Activated naive CD4-positive, alpha-beta T cell treated with anti-CD3 and anti-CD28 coated beads, Interleukin-2, amount 50 U/mL, for 24 hours (primary cell): Measurements from ENCODE around the gene CEP78.
"Not testable (repeated sequence)": the region's sequence is repeated elsewhere in the genome, so short reads cannot be mapped to it uniquely, and the experiment has no call there.

Experiments used
- H3K27ac Mint-ChIP-seq: one replicate; pipeline ENCODE4 v1.8.0; 2021; ENCODE audit warnings: mild to moderate bottlenecking, mixed read lengths
- H3K27me3 Mint-ChIP-seq: one replicate; pipeline ENCODE4 v1.8.0; 2021; ENCODE audit warnings: mixed read lengths
- H3K36me3 Mint-ChIP-seq: one replicate; pipeline ENCODE4 v1.8.0; 2021; ENCODE audit warnings: mixed read lengths
- H3K4me1 Mint-ChIP-seq: one replicate; pipeline ENCODE4 v1.8.0; 2021; ENCODE audit warnings: mixed read lengths
- H3K4me3 Mint-ChIP-seq: one replicate; pipeline ENCODE4 v1.8.0; 2021; ENCODE audit warnings: mild to moderate bottlenecking, mixed read lengths
- H3K9me3 Mint-ChIP-seq: one replicate; pipeline ENCODE4 v1.8.0; 2021; ENCODE audit warnings: mixed read lengths

Gene CEP78

DNA sequence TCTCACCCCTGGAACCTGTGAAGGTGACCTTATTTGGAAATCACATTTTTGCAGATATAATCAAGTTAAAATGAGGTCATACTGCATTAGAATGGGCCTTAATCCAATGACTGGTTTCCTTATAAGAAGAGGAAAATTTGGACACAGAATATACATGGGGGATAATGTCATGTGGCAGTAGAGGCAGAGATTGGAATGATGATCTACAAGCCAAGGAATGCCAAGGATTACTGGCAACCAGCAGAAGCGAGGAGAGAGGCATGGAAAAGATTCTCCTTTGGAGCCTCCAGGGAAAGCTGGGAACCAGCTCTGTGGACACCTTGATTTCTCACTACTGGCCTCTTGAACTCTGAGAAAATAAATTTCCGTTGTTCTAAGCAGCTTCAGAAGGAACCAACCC is 20.2 kb upstream of the CEP78 start:
- H3K27me3 Mint-ChIP-seq = no peaks in the 10 kb centered on the region
- H3K4me3 Mint-ChIP-seq = no peak overlapping the region
- no peak overlapping the region for H3K27ac Mint-ChIP-seq
- no peaks in the 10 kb centered on the region for H3K36me3 Mint-ChIP-seq
- H3K4me1 Mint-ChIP-seq = peaks cover 31% of the 10 kb centered on the region
- no peaks in the 10 kb centered on the region for H3K9me3 Mint-ChIP-seq

GRCh38 chr9:78218890-78219289 is 17.0 kb upstream of the CEP78 start:
- Mint-ChIP-seq H3K4me1 (peaks cover under 1% of the 10 kb centered on the region), H3K9me3 (no peaks in the 10 kb centered on the region), H3K27me3 (no peaks in the 10 kb centered on the region), H3K27ac (no peak overlapping the region), H3K36me3 (peaks cover 2% of the 10 kb centered on the region), H3K4me3 (no peak overlapping the region)

DNA sequence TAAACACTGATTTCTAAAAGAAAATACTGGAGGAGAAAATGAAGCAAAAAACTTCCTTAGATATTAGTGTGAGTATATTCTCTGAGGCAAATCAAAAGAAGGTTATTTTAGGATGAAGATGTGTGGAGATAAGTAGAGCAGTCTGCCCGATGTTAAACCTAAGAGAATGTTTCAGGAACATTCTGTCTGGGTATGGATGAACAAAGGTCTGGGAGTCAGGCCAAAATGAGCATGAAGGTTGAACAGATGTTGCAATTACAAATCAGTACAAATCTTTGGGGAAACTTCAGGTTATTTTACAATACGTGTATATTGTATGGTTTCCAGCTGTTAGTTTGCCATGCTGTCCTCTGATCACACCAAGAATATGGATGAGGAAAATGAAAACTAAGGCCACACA is 14.4 kb upstream of the CEP78 start:
- H3K4me3 Mint-ChIP-seq = no peak overlapping the region
- no peak overlapping the region for H3K27ac Mint-ChIP-seq
- peaks cover 2% of the 10 kb centered on the region for H3K36me3 Mint-ChIP-seq
- no peaks in the 10 kb centered on the region for H3K4me1 Mint-ChIP-seq
- H3K9me3 Mint-ChIP-seq = no peaks in the 10 kb centered on the region
- H3K27me3 Mint-ChIP-seq = no peaks in the 10 kb centered on the region

- H3K9me3 Mint-ChIP-seq, H3K36me3 Mint-ChIP-seq, H3K27me3 Mint-ChIP-seq, H3K4me3 Mint-ChIP-seq, H3K27ac Mint-ChIP-seq, H3K4me1 Mint-ChIP-seq: not testable (repeated sequence)
Measured at GRCh38 chr9:78221841-78222240, 14.0 kb upstream of the CEP78 start.

DNA sequence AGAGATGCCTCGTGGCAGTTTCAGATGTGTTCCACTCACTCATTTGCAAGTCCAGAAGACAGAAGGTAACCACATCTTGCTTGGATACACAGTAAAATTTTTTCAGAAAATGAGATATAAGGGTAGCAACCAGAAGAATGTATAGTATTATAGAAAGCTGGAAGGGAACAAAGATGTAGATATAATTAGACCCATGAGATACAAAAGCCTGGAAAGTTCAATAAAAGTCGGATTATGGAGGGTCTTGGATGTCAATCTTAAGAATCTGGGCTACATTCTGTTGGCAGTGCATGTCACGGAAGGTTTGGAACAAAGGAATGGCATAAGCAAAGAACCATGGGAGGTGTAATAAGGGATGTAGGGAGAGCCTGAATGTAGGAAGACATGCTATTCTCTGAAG is 5.1 kb upstream of the CEP78 start:
- Mint-ChIP-seq H3K4me1 (no peaks in the 10 kb centered on the region), H3K4me3 (no peak overlapping the region), H3K27me3 (no peaks in the 10 kb centered on the region), H3K27ac (no peak overlapping the region), H3K9me3 (no peaks in the 10 kb centered on the region), H3K36me3 (peaks cover 1% of the 10 kb centered on the region)

DNA sequence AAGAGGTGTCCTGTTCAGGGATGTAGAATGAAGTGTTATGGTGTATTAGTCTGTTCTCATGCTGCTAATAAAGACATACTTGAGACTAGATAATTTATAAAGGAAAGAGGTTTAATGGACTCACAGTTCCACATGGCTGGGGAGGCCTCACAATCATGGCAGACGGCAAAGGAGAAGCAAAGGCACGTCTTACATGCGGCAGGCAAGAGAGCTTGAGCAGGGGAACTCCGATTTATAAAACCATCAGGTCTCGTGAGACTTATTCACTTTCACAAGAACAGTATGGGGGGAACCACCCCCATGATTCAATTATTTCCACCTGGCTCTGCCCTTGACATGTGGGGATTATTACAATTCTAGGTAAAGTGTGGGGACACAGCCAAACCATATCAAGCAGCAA is 3.4 kb upstream of the CEP78 start:
- not testable (repeated sequence) for H3K9me3 Mint-ChIP-seq, H3K36me3 Mint-ChIP-seq, H3K4me1 Mint-ChIP-seq, H3K27ac Mint-ChIP-seq, H3K27me3 Mint-ChIP-seq, H3K4me3 Mint-ChIP-seq

DNA sequence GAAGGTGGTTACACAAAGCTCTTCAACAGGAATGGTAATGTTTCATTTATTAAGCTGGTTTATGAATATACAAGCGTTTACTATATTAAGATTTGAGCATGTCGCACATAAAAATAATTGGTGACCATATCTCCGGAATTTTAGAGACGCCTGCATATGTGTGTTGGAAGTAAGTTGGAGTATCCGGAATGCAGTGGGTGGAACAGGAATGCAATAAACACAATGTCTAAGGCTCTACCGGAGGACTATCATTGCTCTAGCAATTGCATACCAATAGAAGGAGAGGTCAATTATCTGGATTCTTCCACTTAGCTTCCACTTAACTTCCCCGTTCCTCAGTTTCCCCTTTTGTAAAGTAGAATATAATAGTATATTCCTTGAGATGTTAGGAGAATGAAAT is 1.1 kb upstream of the CEP78 start:
- H3K27ac Mint-ChIP-seq = no peak overlapping the region
- no peaks in the 10 kb centered on the region for H3K27me3 Mint-ChIP-seq
- H3K36me3 Mint-ChIP-seq = peaks cover 3% of the 10 kb centered on the region
- H3K4me1 Mint-ChIP-seq = peaks cover 25% of the 10 kb centered on the region
- no peak overlapping the region for H3K4me3 Mint-ChIP-seq
- no peaks in the 10 kb centered on the region for H3K9me3 Mint-ChIP-seq

DNA sequence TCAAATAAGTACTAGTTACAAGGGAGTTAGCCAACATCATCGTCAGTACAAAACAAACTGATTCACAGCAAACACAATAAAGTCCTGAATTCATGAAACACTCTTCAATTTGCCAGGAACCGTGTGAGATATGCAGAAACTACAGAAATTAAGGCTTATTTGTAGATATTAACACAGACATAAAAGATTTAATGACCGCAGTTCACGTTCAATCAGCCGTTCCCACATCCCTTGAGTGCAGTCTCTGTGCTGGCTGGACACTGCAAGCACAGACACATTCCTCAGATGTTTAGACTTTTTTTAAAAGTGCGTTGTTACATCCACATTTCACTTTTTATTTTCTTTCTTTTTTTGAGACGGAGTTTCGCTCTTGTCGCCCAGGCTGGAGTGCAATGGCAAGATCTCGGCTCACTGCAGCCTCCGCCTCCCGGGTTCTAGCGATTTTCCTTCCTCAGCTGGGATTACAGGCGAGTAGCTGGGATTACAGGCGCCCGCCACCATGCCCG is 566 bp upstream of the CEP78 start:
- H3K4me3 Mint-ChIP-seq = no peak overlapping the region
- peak overlapping the region; percentile 99 for H3K27ac Mint-ChIP-seq
- no peaks in the 10 kb centered on the region for H3K27me3 Mint-ChIP-seq
- peaks cover 7% of the 10 kb centered on the region for H3K36me3 Mint-ChIP-seq
- no peaks in the 10 kb centered on the region for H3K9me3 Mint-ChIP-seq
- peaks cover 30% of the 10 kb centered on the region for H3K4me1 Mint-ChIP-seq

DNA sequence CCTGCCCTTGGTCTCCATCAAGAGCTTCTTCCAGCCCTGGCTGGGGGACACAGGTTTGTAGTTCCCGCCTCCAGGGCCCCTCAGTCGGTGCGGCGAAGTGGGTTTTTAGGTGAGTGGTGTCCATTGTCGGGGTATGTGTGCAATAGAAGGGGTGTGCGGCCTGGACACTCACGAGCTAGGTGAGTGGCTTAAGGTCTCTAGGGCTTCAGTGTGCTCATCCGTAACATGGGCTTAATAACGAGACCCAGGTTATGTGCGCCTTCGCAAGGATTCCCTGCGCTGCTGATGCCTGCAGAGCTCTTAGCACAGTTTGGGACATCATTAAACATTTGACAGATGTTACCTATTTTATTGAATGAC is 656 bp downstream of the CEP78 start:
- no peak overlapping the region for H3K4me3 Mint-ChIP-seq
- H3K36me3 Mint-ChIP-seq = peaks cover 12% of the 10 kb centered on the region
- H3K27ac Mint-ChIP-seq = peak overlapping the region; percentile 41
- peaks cover 41% of the 10 kb centered on the region for H3K4me1 Mint-ChIP-seq
- no peaks in the 10 kb centered on the region for H3K27me3 Mint-ChIP-seq
- no peaks in the 10 kb centered on the region for H3K9me3 Mint-ChIP-seq

DNA sequence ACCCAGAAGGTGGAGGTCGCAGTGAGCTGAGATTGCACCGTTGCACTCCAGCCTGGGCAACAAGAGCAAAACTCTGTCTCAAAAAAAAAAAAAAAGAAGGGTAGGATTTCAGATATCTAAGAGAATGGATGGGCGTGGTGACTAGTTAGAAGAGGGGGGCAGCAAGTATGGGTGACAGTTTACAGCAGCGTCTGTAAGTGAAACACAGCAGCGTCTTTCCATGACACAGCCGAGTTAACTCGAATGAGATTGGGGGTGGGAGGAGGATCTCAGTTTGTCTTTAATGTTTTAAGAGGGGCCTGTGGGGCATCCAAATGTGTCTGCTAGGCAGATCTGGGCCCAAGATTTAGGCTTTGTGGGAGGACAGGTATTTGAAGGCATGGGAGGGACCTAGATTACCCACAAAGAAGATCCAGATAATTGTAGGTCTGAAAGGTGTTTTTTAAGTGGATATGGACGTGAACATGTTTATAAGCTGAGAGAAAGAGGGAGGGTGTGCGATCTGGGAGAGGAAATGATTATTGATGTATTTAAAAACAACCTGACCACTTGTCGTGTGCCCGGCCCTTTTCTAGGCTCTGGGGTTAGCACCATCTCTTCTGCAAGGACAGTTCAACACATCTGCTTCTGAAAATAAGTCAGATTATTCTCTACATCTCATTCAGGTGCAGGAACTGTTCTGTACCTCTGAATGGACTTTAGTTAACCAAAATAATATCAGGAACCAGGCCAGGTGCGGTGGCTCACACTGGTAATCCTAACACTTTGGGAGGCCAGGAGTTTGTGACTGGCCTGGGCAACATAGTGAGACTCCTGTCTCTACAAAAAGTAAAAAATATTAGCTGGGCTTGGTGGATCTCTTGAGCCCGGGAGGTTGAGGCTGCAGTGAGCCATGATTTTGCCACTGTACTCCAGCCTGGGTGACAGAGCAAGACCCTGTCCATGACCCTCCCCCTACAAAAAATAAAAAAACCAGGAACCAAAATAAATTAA is 2.5 kb downstream of the CEP78 start:
- H3K4me3 Mint-ChIP-seq = peak overlapping the region; percentile 68
- H3K36me3 Mint-ChIP-seq = peaks cover 13% of the 10 kb centered on the region
- peaks cover 51% of the 10 kb centered on the region for H3K4me1 Mint-ChIP-seq
- no peaks in the 10 kb centered on the region for H3K9me3 Mint-ChIP-seq
- peak overlapping the region; percentile 69 for H3K27ac Mint-ChIP-seq
- no peaks in the 10 kb centered on the region for H3K27me3 Mint-ChIP-seq

GRCh38 chr9:78239506-78239905 is 3.6 kb downstream of the CEP78 start:
- H3K4me1 Mint-ChIP-seq = peaks cover 51% of the 10 kb centered on the region

GRCh38 chr9:78242041-78242440 is 6.2 kb downstream of the CEP78 start:
- peaks cover 51% of the 10 kb centered on the region for H3K4me1 Mint-ChIP-seq
- no peak overlapping the region for H3K27ac Mint-ChIP-seq
- peaks cover 25% of the 10 kb centered on the region for H3K36me3 Mint-ChIP-seq

More at GRCh38 chr9:78239506-78239905, 3.6 kb downstream of the CEP78 start:
- no peaks in the 10 kb centered on the region for H3K27me3 Mint-ChIP-seq
- no peaks in the 10 kb centered on the region for H3K9me3 Mint-ChIP-seq
- H3K4me3 Mint-ChIP-seq = peak overlapping the region; percentile 68
- no peak overlapping the region for H3K27ac Mint-ChIP-seq
- H3K36me3 Mint-ChIP-seq = peaks cover 15% of the 10 kb centered on the region

DNA sequence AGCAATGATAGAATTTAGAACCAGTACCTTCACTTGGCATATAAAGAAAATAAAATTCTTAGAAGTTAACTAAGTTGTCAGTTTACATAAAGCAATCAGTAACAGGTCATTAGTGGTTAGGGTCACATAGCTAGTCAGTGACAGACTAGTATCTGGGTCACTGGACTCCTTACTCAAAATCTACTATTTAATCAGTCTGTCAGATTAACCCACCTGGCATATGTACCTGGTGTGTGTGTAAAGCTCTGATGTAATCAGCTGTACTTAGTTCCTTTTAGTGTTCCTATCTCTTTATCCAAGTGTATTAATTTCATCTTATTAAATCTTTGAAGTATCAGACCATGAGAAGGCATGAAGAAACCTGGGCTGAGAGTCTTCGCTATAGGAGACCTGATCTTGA is 7.3 kb downstream of the CEP78 start:
- H3K27ac Mint-ChIP-seq = no peak overlapping the region

More at GRCh38 chr9:78242041-78242440, 6.2 kb downstream of the CEP78 start:
- H3K27me3 Mint-ChIP-seq = no peaks in the 10 kb centered on the region
- H3K4me3 Mint-ChIP-seq = no peak overlapping the region
- H3K9me3 Mint-ChIP-seq = no peaks in the 10 kb centered on the region

DNA sequence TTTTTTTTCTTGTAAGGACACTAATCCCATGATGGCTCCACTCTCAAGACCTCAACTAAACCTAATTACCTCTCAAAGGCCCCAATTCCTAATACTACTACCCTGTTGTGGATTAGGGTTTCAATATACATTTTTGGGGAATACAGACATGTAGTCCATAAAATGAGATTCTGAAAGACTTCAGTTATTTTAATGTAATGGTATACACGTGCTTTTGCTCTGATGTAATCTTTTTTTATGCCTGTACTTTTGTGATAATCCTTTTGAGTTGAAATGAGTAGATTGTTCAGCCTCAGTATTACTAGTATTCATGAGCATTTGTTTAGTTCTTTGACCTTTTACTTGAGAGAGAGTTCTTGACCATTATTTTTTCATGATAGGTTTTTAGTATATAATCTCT is 9.5 kb downstream of the CEP78 start:
- H3K27ac Mint-ChIP-seq = no peak overlapping the region
- no peaks in the 10 kb centered on the region for H3K27me3 Mint-ChIP-seq
- peaks cover 27% of the 10 kb centered on the region for H3K36me3 Mint-ChIP-seq
- H3K4me1 Mint-ChIP-seq = peaks cover 20% of the 10 kb centered on the region
- no peak overlapping the region for H3K4me3 Mint-ChIP-seq
- H3K9me3 Mint-ChIP-seq = no peaks in the 10 kb centered on the region

More for the DNA sequence above, 7.3 kb downstream of the CEP78 start:
- H3K9me3 Mint-ChIP-seq = no peaks in the 10 kb centered on the region
- peaks cover 29% of the 10 kb centered on the region for H3K36me3 Mint-ChIP-seq
- no peaks in the 10 kb centered on the region for H3K27me3 Mint-ChIP-seq
- peaks cover 42% of the 10 kb centered on the region for H3K4me1 Mint-ChIP-seq
- no peak overlapping the region for H3K4me3 Mint-ChIP-seq

DNA sequence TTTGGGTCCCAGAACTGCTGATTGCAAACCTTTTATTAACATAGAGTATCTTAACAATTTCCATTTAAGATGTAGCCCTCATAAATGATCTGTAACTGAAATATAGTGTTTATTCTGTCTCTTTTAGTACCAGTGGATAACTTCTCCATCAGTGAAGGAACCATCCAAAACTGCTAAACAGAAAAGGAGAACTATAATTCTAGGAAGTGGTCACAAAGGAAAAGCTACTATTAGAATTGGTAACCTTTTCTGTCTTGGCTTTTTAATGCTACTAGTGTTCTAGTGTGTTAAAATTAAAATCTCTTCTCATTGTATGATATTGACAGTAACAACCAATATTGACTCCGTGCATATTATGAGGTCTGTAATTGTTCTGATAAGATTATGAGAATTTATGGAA is 12.8 kb downstream of the CEP78 start:
- Mint-ChIP-seq H3K4me3 (no peak overlapping the region), H3K27me3 (no peaks in the 10 kb centered on the region), H3K9me3 (no peaks in the 10 kb centered on the region), H3K36me3 (peaks cover 23% of the 10 kb centered on the region), H3K27ac (peak overlapping the region; percentile 30), H3K4me1 (no peaks in the 10 kb centered on the region)

DNA sequence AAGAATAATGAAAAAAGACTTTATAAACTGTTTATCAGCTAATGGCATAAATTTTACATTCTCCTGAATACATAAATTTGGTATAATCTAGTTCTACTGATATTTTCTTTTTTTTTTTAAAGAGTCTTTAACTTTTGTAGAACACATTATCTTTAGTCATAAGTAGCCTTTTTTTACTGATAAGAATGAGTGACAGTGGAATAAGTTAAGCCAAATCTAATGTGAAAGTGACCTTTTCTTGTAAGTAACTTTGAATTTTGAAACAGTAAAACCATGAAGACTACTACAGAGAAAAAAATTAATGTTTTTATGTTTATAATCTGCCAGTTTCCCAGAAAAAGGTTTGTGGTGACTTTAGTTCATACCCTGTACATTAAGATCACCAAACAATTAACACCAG is 13.7 kb downstream of the CEP78 start:
- no peaks in the 10 kb centered on the region for H3K4me1 Mint-ChIP-seq

More for the DNA sequence above, 13.7 kb downstream of the CEP78 start:
- Mint-ChIP-seq H3K36me3 (peaks cover 21% of the 10 kb centered on the region), H3K9me3 (no peaks in the 10 kb centered on the region), H3K4me3 (no peak overlapping the region), H3K27ac (no peak overlapping the region), H3K27me3 (no peaks in the 10 kb centered on the region)
